HCT116 (cell line): ENCODE data around the gene ZCCHC24. TPM values are rescaled to one million over a fixed set of nuclear protein-coding genes. Genes with fewer than 3 reads are reported as not detected.

ENCODE experiments used
- ATAC-seq: fragments of 200-7000 bp; cut with Tn5 transposase; 2 replicates; pipeline ENCODE4 v1.9.1; 2020; ENCODE audit warnings: mild to moderate bottlenecking, moderate library complexity
- BruUV-seq: library from RNA; stranded (reverse); fragments of 400-500 nt; replicated peaks from 2 replicates; lab custom pipeline; 2021; lab: Mats Ljungman, UMichigan
- CTCF ChIA-PET: fragments of 300-600 bp; sonication (Branson Sonifier 250); formaldehyde crosslinking; loops from one replicate; lab custom pipeline; 2021; ENCODE audit warnings: antibody characterized with exemption; lab: Charles Lee
- POLR2A ChIA-PET: fragments of 300-600, 350-600 bp; sonication (Branson Sonifier 250); formaldehyde crosslinking; loops from one replicate; lab custom pipeline; 2021; ENCODE audit warnings: antibody characterized with exemption; lab: Charles Lee
- RAD21 ChIA-PET, 2 experiments: fragments of 300-600 bp; sonication (Branson Sonifier 250); formaldehyde crosslinking; loops; one replicate each; lab custom pipeline; 2023; ENCODE audit warnings: low total read pairs in 2 of 2; ENCODE audit not compliant: uncharacterized antibody in 2 of 2, unreplicated experiment in 2 of 2, low non-redundant PET in 1 of 2; lab: Charles Lee
- DNase-seq: peaks from one replicate; pipeline ENCODE4 v3.0.0-alpha.2; 2010; ENCODE audit warnings: low read depth, low spot score
- H2AFZ ChIP-seq: fragments of 200-600 bp; shearing (Covaris generic), sonication (generic); 2 replicates; pipeline ENCODE4 v1.6.1; 2017; ENCODE audit warnings: low read depth, mixed run types, mixed read lengths, antibody characterized with exemption, low read length; ENCODE audit not compliant: poor library complexity, severe bottlenecking
- H3K27ac ChIP-seq: 2 replicates; pipeline ENCODE4 v1.5.1; 2012; ENCODE audit warnings: low read depth, low read length
- H3K27me3 ChIP-seq: fragments of 200-600 bp; sonication (generic); 2 replicates; pipeline ENCODE4 v1.6.1; 2016; ENCODE audit warnings: mixed run types, low read length, mixed read lengths; ENCODE audit not compliant: insufficient read depth
- H3K36me3 ChIP-seq, 2 experiments: fragments of 200-500 bp in 1 of 2; fragments of 200-600 bp in 1 of 2; sonication (Bioruptor generic) in 1 of 2; sonication (generic) in 1 of 2; 2 replicates each; pipeline versions ENCODE4 v1.5.1 to v1.6.1; 2014 to 2016; ENCODE audit warnings: low read length in 2 of 2, inconsistent platforms in 1 of 2, mixed read lengths in 1 of 2, mixed run types in 1 of 2; ENCODE audit not compliant: insufficient read depth in 2 of 2, control insufficient read depth in 1 of 2
- H3K4me1 ChIP-seq, 2 experiments: fragments of 200-600 bp in 1 of 2; sonication (generic) in 1 of 2; 2 replicates each; pipeline versions ENCODE4 v1.5.1 to v1.6.1; 2012 to 2017; ENCODE audit warnings: low read length in 2 of 2, inconsistent platforms in 1 of 2, mild to moderate bottlenecking in 1 of 2, mixed read lengths in 1 of 2, mixed run types in 1 of 2, moderate library complexity in 1 of 2; ENCODE audit not compliant: insufficient read depth in 2 of 2, control insufficient read depth in 1 of 2
- H3K4me2 ChIP-seq: fragments of 200-600 bp; sonication (generic); 2 replicates; pipeline ENCODE4 v1.6.1; 2017; ENCODE audit warnings: mixed run types, low read length, mixed read lengths
- H3K4me3 ChIP-seq, 2 experiments: fragments of 200-600 bp in 1 of 2; sonication (generic) in 1 of 2; replicated peaks in 1 of 2; 2 replicates each; pipeline ENCODE4 v1.5.1; 2011 to 2016; ENCODE audit warnings: low read length in 2 of 2, control low read depth in 1 of 2, low read depth in 1 of 2, mild to moderate bottlenecking in 1 of 2, mixed read lengths in 1 of 2, mixed run types in 1 of 2
- H3K79me2 ChIP-seq: fragments of 200-600 bp; sonication (generic); 2 replicates; pipeline ENCODE4 v1.6.1; 2017; ENCODE audit warnings: mild to moderate bottlenecking, mixed run types, low read length, moderate library complexity, mixed read lengths; ENCODE audit not compliant: insufficient read depth
- H3K9ac ChIP-seq: fragments of 200-600 bp; sonication (generic); 2 replicates; pipeline ENCODE4 v1.6.1; 2016; ENCODE audit warnings: low read length, mixed read lengths
- H3K9me2 ChIP-seq: fragments of 200-600 bp; sonication (generic), shearing (Covaris generic); 2 replicates; pipeline ENCODE4 v1.6.1; 2017; ENCODE audit warnings: mixed run types, mild to moderate bottlenecking, moderate library complexity; ENCODE audit not compliant: insufficient read depth
- H3K9me3 ChIP-seq, 2 experiments: fragments of 200-500 bp in 1 of 2; fragments of 200-600 bp in 1 of 2; sonication (Bioruptor generic) in 1 of 2; sonication (generic) in 1 of 2; 2 replicates each; pipeline ENCODE4 v1.6.1; 2014 to 2017; ENCODE audit warnings: low read length in 2 of 2, mixed read lengths in 2 of 2, inconsistent platforms in 1 of 2, low read depth in 1 of 2, mild to moderate bottlenecking in 1 of 2, mixed run types in 1 of 2, moderate library complexity in 1 of 2; ENCODE audit not compliant: control insufficient read depth in 1 of 2, insufficient read depth in 1 of 2
- H4K20me1 ChIP-seq: fragments of 200-600 bp; sonication (generic), shearing (Covaris generic); 2 replicates; pipeline ENCODE4 v1.6.1; 2017; ENCODE audit warnings: mixed run types, mild to moderate bottlenecking, moderate library complexity; ENCODE audit not compliant: insufficient read depth
- ATF3 ChIP-seq: IDR thresholded peaks from 2 replicates; pipeline ENCODE4 v1.6.1; 2012
- CBX3 ChIP-seq: IDR thresholded peaks from 2 replicates; pipeline ENCODE4 v1.6.1; 2012; ENCODE audit warnings: low read depth
- EGR1 ChIP-seq: IDR thresholded peaks from 2 replicates; pipeline ENCODE4 v1.6.1; 2012; ENCODE audit warnings: low read depth
- EZH2 ChIP-seq: fragments of 200-600 bp; sonication (generic); IDR thresholded peaks from 2 replicates; pipeline ENCODE4 v1.6.1; 2017; ENCODE audit warnings: antibody characterized with exemption, mixed run types
- EZH2phosphoT487 ChIP-seq: fragments of 200-600 bp; IDR thresholded peaks from 2 replicates; pipeline ENCODE4 v1.6.1; 2018; ENCODE audit warnings: antibody characterized with exemption, borderline replicate concordance
- FOSL1 ChIP-seq: IDR thresholded peaks from 2 replicates; pipeline ENCODE4 v1.6.1; 2012; ENCODE audit warnings: low read depth
- MAX ChIP-seq: IDR thresholded peaks from 2 replicates; pipeline ENCODE4 v1.6.1; 2012
- REST ChIP-seq: IDR thresholded peaks from 2 replicates; pipeline ENCODE4 v1.6.1; 2012; ENCODE audit warnings: low read depth
- SP1 ChIP-seq: IDR thresholded peaks from 2 replicates; pipeline ENCODE4 v1.6.1; 2012; ENCODE audit warnings: low read depth
- SRF ChIP-seq: IDR thresholded peaks from 2 replicates; pipeline ENCODE4 v1.6.1; 2012; ENCODE audit warnings: low read depth
- TCF7L2 ChIP-seq: IDR thresholded peaks from 2 replicates; pipeline ENCODE4 v1.7.0; 2011; ENCODE audit warnings: borderline replicate concordance, inconsistent platforms; ENCODE audit not compliant: insufficient read depth, insufficient read length; ENCODE audit errors: extremely low read depth
- ZFX ChIP-seq: fragments of 450-650 bp; IDR thresholded peaks from 2 replicates; pipeline ENCODE4 v1.6.1; 2017
- ZNF274 ChIP-seq: fragments of 200-500 bp; sonication (Bioruptor generic); IDR thresholded peaks from 2 replicates; pipeline ENCODE4 v1.6.1; 2014; ENCODE audit warnings: mild to moderate bottlenecking, low read depth, low read length, inconsistent platforms
- intact Hi-C: fragments of 100-400 bp; cut with micrococcal nuclease; formaldehyde crosslinking; loops from 2 replicates; pipeline ENCODE4 v1.10.0; 2022
- total RNA-seq: library from RNA; stranded (reverse); gene quantifications from one replicate; pipeline ENCODE4 v1.2.1, GENCODE V29; 2021; ENCODE audit not compliant: unreplicated experiment

Gene ZCCHC24
- total RNA-seq, 1 experiment from 2014 or later, result 7.0 TPM

GRCh38 chr10:79351332-79351731, 94.1 kb downstream of the ZCCHC24 start (continued):
- no peak for TF ChIP-seq CBX3
- no peak for TF ChIP-seq TCF7L2
- no peak for TF ChIP-seq MAX
- no peak for TF ChIP-seq ZNF274

- TF ChIP-seq EGR1 (no peak), SRF (no peak), ZFX (no peak), EZH2 (no peak), EZH2phosphoT487 (no peak), REST (no peak), ATF3 (no peak), TCF7L2 (no peak), ZNF274 (no peak), FOSL1 (no peak), SP1 (no peak)
- no peak overlapping the region for H3K9ac ChIP-seq
Observed at GRCh38 chr10:79350407-79351154, 94.8 kb downstream of the ZCCHC24 start.

More at GRCh38 chr10:79350407-79351154, 94.8 kb downstream of the ZCCHC24 start:
- no peak for ATAC-seq
- no peak overlapping the region for H3K27ac ChIP-seq
- peaks cover 7 to 25% of the 10 kb centered on the region in 2 experiments; a peak in 3 of 4 replicates for H3K4me1 ChIP-seq
- no peaks in the 10 kb centered on the region for H3K9me2 ChIP-seq
- H3K36me3 ChIP-seq, result peaks cover 38 to 70% of the 10 kb centered on the region in 2 experiments
- H2AFZ ChIP-seq, result no peak overlapping the region
- intact Hi-C loops, result no loop called here
- H3K79me2 ChIP-seq, result peaks cover 66% of the 10 kb centered on the region
- BruUV-seq, result no TSS peak
- ChIA-PET CTCF (no interaction called here), POLR2A (interaction anchor here (0.7 kb wide), 1 partner anchor 59 kb away, joined by 4 read pairs; no protein-coding TSS in a partner anchor), RAD21 (no interaction called here)
- no peak overlapping the region for H3K4me3 ChIP-seq
- H3K9me3 ChIP-seq, result no peaks in the 10 kb centered on the region
- DNase-seq, result no peak
- no peak overlapping the region for H3K4me2 ChIP-seq
- peaks cover 12% of the 10 kb centered on the region; the same call in 1 of the 2 replicates for H4K20me1 ChIP-seq
- H3K27me3 ChIP-seq, result no peaks in the 10 kb centered on the region
